ENCODE data around the gene TRAF7.

The TRAF7 gene

DNA sequence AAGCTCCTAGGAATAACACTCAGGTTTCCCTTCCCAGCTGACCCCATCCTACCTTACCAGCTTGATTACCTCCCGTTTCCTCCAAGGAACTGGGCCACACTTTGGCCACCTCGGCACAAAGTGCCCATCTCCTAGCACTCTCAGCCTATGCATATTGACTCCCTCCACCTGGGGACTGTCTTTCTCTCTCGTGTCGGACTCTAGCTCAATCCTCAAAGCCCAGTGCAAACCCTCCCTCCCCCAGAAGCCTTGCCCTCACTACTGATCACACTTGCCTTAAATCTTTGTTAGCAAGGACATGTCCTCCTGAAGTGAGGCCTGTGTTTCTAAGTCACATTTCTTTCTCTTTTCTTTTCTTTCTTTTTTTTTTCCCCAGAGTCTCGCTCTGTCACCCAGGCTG, 9.7 kb upstream of the TRAF7 start:
- Histone ChIP-seq H3K9me2 (replicated peaks; ENCODE audit: control insufficient read depth, low read length) (no peaks in the 10 kb centered on the region), H3K4me1 (ENCODE audit: control insufficient read depth, low read length) (peaks cover 28% of the 10 kb centered on the region), H3K9me3 (ENCODE audit: control insufficient read depth, insufficient read depth, low read length) (no peaks in the 10 kb centered on the region), H3K27ac (ENCODE audit: low read depth, low read length) (no peak overlapping the region), H3K27me3 (ENCODE audit: control insufficient read depth, low read length) (peaks cover 4% of the 10 kb centered on the region; the same call in 1 of the 2 replicates), H3K4me2 (ENCODE audit: low read length) (no peak overlapping the region), H3K4me3 (ENCODE audit: low read length) (no peak overlapping the region), H3F3A (ENCODE audit: control insufficient read depth, insufficient read depth) (peaks cover 28% of the 10 kb centered on the region), H3K36me3 (ENCODE audit: control insufficient read depth, low read length) (no peaks in the 10 kb centered on the region), H3K79me2 (ENCODE audit: control insufficient read depth, low read length) (no peaks in the 10 kb centered on the region), H4K20me1 (ENCODE audit: control insufficient read depth, insufficient read depth, low read depth, low read length) (peaks cover 6% of the 10 kb centered on the region; the same call in 1 of the 2 replicates)
- TF ChIP-seq EZH2phosphoT487 (IDR thresholded peaks at IDR 0.05; ENCODE audit: borderline replicate concordance, low read length) = no peak
- TF ChIP-seq, protein P1, sequence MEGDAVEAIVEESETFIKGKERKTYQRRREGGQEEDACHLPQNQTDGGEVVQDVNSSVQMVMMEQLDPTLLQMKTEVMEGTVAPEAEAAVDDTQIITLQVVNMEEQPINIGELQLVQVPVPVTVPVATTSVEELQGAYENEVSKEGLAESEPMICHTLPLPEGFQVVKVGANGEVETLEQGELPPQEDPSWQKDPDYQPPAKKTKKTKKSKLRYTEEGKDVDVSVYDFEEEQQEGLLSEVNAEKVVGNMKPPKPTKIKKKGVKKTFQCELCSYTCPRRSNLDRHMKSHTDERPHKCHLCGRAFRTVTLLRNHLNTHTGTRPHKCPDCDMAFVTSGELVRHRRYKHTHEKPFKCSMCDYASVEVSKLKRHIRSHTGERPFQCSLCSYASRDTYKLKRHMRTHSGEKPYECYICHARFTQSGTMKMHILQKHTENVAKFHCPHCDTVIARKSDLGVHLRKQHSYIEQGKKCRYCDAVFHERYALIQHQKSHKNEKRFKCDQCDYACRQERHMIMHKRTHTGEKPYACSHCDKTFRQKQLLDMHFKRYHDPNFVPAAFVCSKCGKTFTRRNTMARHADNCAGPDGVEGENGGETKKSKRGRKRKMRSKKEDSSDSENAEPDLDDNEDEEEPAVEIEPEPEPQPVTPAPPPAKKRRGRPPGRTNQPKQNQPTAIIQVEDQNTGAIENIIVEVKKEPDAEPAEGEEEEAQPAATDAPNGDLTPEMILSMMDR (IDR thresholded peaks at IDR 0.05; ENCODE audit: low read depth, low read length, poor library complexity, severe bottlenecking) = no peak

DNA sequence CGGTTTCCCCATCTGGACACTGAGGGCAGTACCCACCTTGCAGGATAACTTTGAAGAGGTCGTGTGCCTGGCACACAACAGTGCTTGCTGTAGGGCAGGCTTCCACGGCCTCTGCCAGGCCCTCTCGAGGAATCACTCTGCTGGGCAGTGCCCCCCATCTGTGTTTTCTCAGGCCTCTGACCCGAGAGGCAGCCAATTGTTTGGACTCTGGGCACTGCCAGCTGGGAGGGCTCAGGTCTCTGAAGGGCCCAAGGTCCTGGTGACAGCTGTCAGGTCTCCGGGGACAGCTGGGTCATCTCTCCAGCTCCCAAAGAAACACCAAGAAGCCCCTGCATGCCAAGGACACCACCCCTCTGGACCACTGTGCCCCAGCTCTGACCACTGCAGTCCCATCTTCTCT, 8.2 kb upstream of the TRAF7 start:
- peaks cover 12% of the 10 kb centered on the region for H3K36me3 ChIP-seq (ENCODE audit: control insufficient read depth, low read length)
- peaks cover 43% of the 10 kb centered on the region for H3K4me1 ChIP-seq (ENCODE audit: control insufficient read depth, low read length)
- H3K4me2 ChIP-seq (ENCODE audit: low read length) = no peak overlapping the region
- no peaks in the 10 kb centered on the region for H3K9me2 ChIP-seq (replicated peaks; ENCODE audit: control insufficient read depth, low read length)
- no peak overlapping the region for H3K4me3 ChIP-seq (ENCODE audit: low read length)
- H4K20me1 ChIP-seq (ENCODE audit: control insufficient read depth, insufficient read depth, low read depth, low read length) = peaks cover 12% of the 10 kb centered on the region; the same call in 1 of the 2 replicates
- H3K27ac ChIP-seq (ENCODE audit: low read depth, low read length) = no peak overlapping the region
- peaks cover 35% of the 10 kb centered on the region for H3F3A ChIP-seq (ENCODE audit: control insufficient read depth, insufficient read depth)
- peaks cover 4% of the 10 kb centered on the region; the same call in 1 of the 2 replicates for H3K27me3 ChIP-seq (ENCODE audit: control insufficient read depth, low read length)
- no peak for TF ChIP-seq EZH2phosphoT487 (IDR thresholded peaks at IDR 0.05; ENCODE audit: borderline replicate concordance, low read length)
- no peaks in the 10 kb centered on the region for H3K9me3 ChIP-seq (ENCODE audit: control insufficient read depth, insufficient read depth, low read length)
- H3K79me2 ChIP-seq (ENCODE audit: control insufficient read depth, low read length) = 0 out of 2 replicates have a peak, but pooled peaks cover 6% of the 10 kb centered on the region

DNA sequence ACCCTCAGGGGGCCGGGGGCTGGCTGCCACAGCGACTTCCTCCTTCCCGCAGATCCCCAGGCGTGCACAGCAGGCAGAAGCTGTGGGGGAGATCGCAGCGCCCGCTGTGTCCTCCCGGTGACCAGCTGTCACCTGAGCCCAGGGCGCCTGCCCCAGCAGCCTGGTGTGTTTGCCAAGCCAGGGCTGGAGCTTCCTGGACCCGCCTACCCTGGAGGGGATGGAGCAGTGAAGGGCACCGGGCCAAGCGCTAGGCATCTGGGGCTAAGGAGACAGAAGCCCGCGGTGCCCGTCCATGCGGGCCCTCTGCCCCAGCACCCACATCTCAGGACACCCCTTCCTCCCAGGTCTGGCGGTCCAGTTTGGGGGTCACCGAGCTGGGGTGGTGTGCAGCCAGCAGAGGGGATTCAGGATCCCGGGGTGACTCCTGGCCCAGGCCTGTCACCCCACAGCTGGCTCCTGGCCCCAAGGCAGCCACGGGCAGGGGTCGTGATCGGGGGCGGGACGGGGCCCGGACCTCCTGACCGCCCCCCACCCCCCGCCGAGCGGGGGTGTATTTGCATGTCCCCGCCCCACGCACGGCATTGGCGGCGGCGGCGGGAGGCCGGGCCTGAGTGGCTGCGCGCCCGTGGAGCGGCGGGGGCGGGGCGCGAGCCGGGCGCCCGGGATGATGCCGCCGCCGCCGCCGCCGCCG, 7.5 kb upstream of the TRAF7 start, which contains the start of gene RAB26:
TSS of gene RAB26 (plus strand) at position 645 of the 691 bp plus-strand sequence. CDS start 159 bp downstream, outside the sequence.
- H3K4me1 ChIP-seq (ENCODE audit: control insufficient read depth, low read length) = peaks cover 51% of the 10 kb centered on the region
- TF ChIP-seq, protein P1 (IDR thresholded peaks at IDR 0.05; ENCODE audit: low read depth, low read length, poor library complexity, severe bottlenecking) = no peak
- no peak for TF ChIP-seq EZH2phosphoT487 (IDR thresholded peaks at IDR 0.05; ENCODE audit: borderline replicate concordance, low read length)
- peaks cover 12% of the 10 kb centered on the region for H3K79me2 ChIP-seq (ENCODE audit: control insufficient read depth, low read length)
- H3K27me3 ChIP-seq (ENCODE audit: control insufficient read depth, low read length) = peaks cover 4% of the 10 kb centered on the region; the same call in 1 of the 2 replicates
- H3K9me3 ChIP-seq (ENCODE audit: control insufficient read depth, insufficient read depth, low read length) = no peaks in the 10 kb centered on the region
- no peaks in the 10 kb centered on the region for H3K9me2 ChIP-seq (replicated peaks; ENCODE audit: control insufficient read depth, low read length)
- H3K27ac ChIP-seq (ENCODE audit: low read depth, low read length) = no peak within 1 kb of the TSS
- peaks cover 43% of the 10 kb centered on the region for H3F3A ChIP-seq (ENCODE audit: control insufficient read depth, insufficient read depth)
- H4K20me1 ChIP-seq (ENCODE audit: control insufficient read depth, insufficient read depth, low read depth, low read length) = peaks cover 16% of the 10 kb centered on the region
- H3K4me2 ChIP-seq (ENCODE audit: low read length) = peak within 1 kb of the TSS; percentile 81
- H3K36me3 ChIP-seq (ENCODE audit: control insufficient read depth, low read length) = peaks cover 19% of the 10 kb centered on the region
- H3K4me3 ChIP-seq (ENCODE audit: low read length) = peak within 1 kb of the TSS; percentile 99
